Left lung (tissue), 10 donors: Measurements from ENCODE around the gene PFDN5. TPM values are rescaled to one million over a fixed set of nuclear protein-coding genes. Genes with fewer than 3 reads are reported as not detected.

Experiments used
- ATAC-seq: fragments of 200-7000 bp; cut with Tn5 transposase; one replicate; pipeline ENCODE4 v1.9.1; 2020; ENCODE audit warnings: moderate library complexity
- DNase-seq, 4 donors: peaks; one replicate each; pipeline ENCODE4 v3.0.0-alpha.2; 2013 to 2020
- H3K27ac ChIP-seq, 2 donors: fragments of 200-600 bp; sonication (generic) in 1 of 2; one replicate each; pipeline versions ENCODE4 v1.5.0 to v1.8.0; 2020 to 2021
- H3K27me3 ChIP-seq, 2 donors: fragments of 200-600 bp; sonication (generic) in 1 of 2; one replicate each; pipeline versions ENCODE4 v1.5.0 to v1.8.0; 2020 to 2021
- H3K36me3 ChIP-seq, 2 donors: fragments of 200-600 bp; sonication (generic) in 1 of 2; one replicate each; pipeline versions ENCODE4 v1.5.0 to v1.8.0; 2020 to 2021
- H3K4me1 ChIP-seq, 2 donors: fragments of 200-600 bp; one replicate each; pipeline ENCODE4 v1.8.0; 2021
- H3K4me3 ChIP-seq, 2 donors: fragments of 200-600 bp; sonication (generic) in 1 of 2; one replicate each; pipeline versions ENCODE4 v1.5.0 to v1.8.0; 2020 to 2021; ENCODE audit warnings: mild to moderate bottlenecking in 1 of 2
- H3K9me3 ChIP-seq, 2 donors: fragments of 200-600 bp; sonication (generic) in 1 of 2; one replicate each; pipeline versions ENCODE4 v1.5.0 to v1.8.0; 2020 to 2021
- intact Hi-C, 2 donors: fragments of 100-400 bp; cut with DNase I; formaldehyde crosslinking; loops; one replicate each; pipeline versions ENCODE4 v1.11.2 to v1.14.2; 2022
- polyA plus RNA-seq, 6 donors: library from polyadenylated mRNA; unstranded; fragments of 120-200 nt; gene quantifications; one replicate each; pipeline ENCODE4 v1.2.1, GENCODE V29; 2013; ENCODE audit not compliant: insufficient read length in 6 of 6
- total RNA-seq, 2 donors: library from RNA; stranded (reverse); fragmentation: NEBNext Ultra II Directional; extraction: Animal tissue kit (Norgen Biotek cat#: 25700); gene quantifications; one replicate each; pipeline ENCODE4 v1.2.1, GENCODE V29; 2021
- TF ChIP-seq, protein P1 (sequence below), 2 donors: fragments of 200-600 bp; sonication (generic) in 1 of 2; IDR thresholded peaks; one replicate each; pipeline versions ENCODE4 v1.5.0 to v1.8.0; 2021; ENCODE audit warnings: antibody characterized with exemption in 2 of 2
- donor health status: DM: no; HTN: yes; CAD: no.
- donor health status: DM: no; HTN: no; CAD: no.

Gene PFDN5
- total and polyA plus RNA-seq, 8 donors: 321 to 800 (median 724) TPM

- no peaks in the 10 kb centered on the region for H3K9me3 ChIP-seq
- TF ChIP-seq, protein P1, sequence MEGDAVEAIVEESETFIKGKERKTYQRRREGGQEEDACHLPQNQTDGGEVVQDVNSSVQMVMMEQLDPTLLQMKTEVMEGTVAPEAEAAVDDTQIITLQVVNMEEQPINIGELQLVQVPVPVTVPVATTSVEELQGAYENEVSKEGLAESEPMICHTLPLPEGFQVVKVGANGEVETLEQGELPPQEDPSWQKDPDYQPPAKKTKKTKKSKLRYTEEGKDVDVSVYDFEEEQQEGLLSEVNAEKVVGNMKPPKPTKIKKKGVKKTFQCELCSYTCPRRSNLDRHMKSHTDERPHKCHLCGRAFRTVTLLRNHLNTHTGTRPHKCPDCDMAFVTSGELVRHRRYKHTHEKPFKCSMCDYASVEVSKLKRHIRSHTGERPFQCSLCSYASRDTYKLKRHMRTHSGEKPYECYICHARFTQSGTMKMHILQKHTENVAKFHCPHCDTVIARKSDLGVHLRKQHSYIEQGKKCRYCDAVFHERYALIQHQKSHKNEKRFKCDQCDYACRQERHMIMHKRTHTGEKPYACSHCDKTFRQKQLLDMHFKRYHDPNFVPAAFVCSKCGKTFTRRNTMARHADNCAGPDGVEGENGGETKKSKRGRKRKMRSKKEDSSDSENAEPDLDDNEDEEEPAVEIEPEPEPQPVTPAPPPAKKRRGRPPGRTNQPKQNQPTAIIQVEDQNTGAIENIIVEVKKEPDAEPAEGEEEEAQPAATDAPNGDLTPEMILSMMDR (IDR thresholded peaks at IDR 0.05): no peak
- H3K4me1 ChIP-seq: no peaks in the 10 kb centered on the region
- DNase-seq (peak in 1 of 4 donors; percentile 17), ATAC-seq (no peak)
- H3K36me3 ChIP-seq: peaks cover 0 to 32% of the 10 kb centered on the region in 2 donors
- H3K27ac ChIP-seq: no peak overlapping the region
- intact Hi-C loops: no loop called here
- no peak overlapping the region for H3K4me3 ChIP-seq
- no peaks in the 10 kb centered on the region for H3K27me3 ChIP-seq
Measured at GRCh38 chr12:53279283-53279869, 16.0 kb upstream of the PFDN5 start.

GRCh38 chr12:53279888-53280498 is 15.3 kb upstream of the PFDN5 start:
- ATAC-seq (no peak), DNase-seq (no peak)
- no peaks in the 10 kb centered on the region for H3K27me3 ChIP-seq
- TF ChIP-seq, protein P1 (IDR thresholded peaks at IDR 0.05): no peak
- no peak overlapping the region for H3K4me3 ChIP-seq
- no peaks in the 10 kb centered on the region for H3K4me1 ChIP-seq
- H3K36me3 ChIP-seq: peaks cover 0 to 32% of the 10 kb centered on the region in 2 donors
- H3K27ac ChIP-seq: no peak overlapping the region
- no peaks in the 10 kb centered on the region for H3K9me3 ChIP-seq
- intact Hi-C loops: no loop called here

- Histone ChIP-seq H3K27ac (no peak overlapping the region), H3K4me1 (peaks cover 0 to 2% of the 10 kb centered on the region in 2 donors), H3K9me3 (no peaks in the 10 kb centered on the region), H3K27me3 (no peaks in the 10 kb centered on the region), H3K36me3 (peaks cover 0 to 30% of the 10 kb centered on the region in 2 donors), H3K4me3 (no peak overlapping the region)
- no peak for DNase-seq
- TF ChIP-seq, protein P1 (IDR thresholded peaks at IDR 0.05): no peak
- intact Hi-C loops: no loop called here
- ATAC-seq: no peak
Measured at GRCh38 chr12:53286448-53286847, 8.9 kb upstream of the PFDN5 start.

GRCh38 chr12:53287741-53288216 is 7.6 kb upstream of the PFDN5 start:
- intact Hi-C loops: loop anchor here in 1 of 2 donors (2.0 kb wide), 1 partner anchor 75 kb away; no protein-coding TSS in a partner anchor
- TF ChIP-seq, protein P1 (IDR thresholded peaks at IDR 0.05): peak; percentile 52 to 65
- H3K27me3 ChIP-seq: no peaks in the 10 kb centered on the region
- H3K36me3 ChIP-seq: peaks cover 0 to 19% of the 10 kb centered on the region in 2 donors
- DNase-seq (peak in 3 of 4 donors; percentile 51 to 77 (median 65)), ATAC-seq (peak; percentile 90)
- H3K4me1 ChIP-seq: peaks cover 0 to 2% of the 10 kb centered on the region in 2 donors
- no peaks in the 10 kb centered on the region for H3K9me3 ChIP-seq
- H3K4me3 ChIP-seq: no peak overlapping the region
- H3K27ac ChIP-seq: no peak overlapping the region

GRCh38 chr12:53288322-53288721 is 7.0 kb upstream of the PFDN5 start:
- no peaks in the 10 kb centered on the region for H3K27me3 ChIP-seq
- intact Hi-C loops: loop anchor here in 1 of 2 donors (2.0 kb wide), 1 partner anchor 76 kb away; no protein-coding TSS in a partner anchor
- no peaks in the 10 kb centered on the region for H3K9me3 ChIP-seq
- TF ChIP-seq, protein P1 (IDR thresholded peaks at IDR 0.05): no peak
- peaks cover 0 to 2% of the 10 kb centered on the region in 2 donors for H3K4me1 ChIP-seq
- peak; percentile 8 for ATAC-seq
- no peak overlapping the region for H3K27ac ChIP-seq
- no peak overlapping the region for H3K4me3 ChIP-seq
- DNase-seq: no peak
- H3K36me3 ChIP-seq: peaks cover 0 to 18% of the 10 kb centered on the region in 2 donors
